CD4-positive, alpha-beta T cell treated with Interleukin-1 beta for 1 hour (primary cell): ENCODE results near the gene MFN1.

ENCODE experiments used
- DNase-seq, 2 donors: peaks; one replicate each; pipeline ENCODE4 v3.0.0-alpha.2; 2020 to 2022

MFN1 gene

DNA sequence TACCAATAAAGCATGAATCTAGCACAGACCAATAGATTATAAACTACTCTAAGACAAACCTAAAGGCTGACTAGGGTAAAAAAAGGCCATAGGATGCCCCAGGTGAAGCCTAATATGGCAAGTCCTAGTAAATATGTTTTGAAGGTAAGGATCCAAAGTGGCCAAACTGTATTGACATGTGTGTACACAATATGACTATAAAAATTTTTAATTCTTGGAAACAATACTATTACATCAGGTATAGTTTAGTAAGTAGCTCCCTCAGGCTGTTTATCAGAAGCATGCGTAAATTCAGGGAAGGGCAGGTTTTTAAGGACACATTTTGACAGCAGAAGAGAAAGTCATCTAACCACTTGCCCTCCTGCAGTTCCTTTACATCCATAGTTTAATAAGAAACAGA lies 84.9 kb downstream of the MFN1 start:
- DNase-seq = no peak

GRCh38 chr3:179436517-179436916 lies 89.0 kb downstream of the MFN1 start:
- DNase-seq = no peak

DNA sequence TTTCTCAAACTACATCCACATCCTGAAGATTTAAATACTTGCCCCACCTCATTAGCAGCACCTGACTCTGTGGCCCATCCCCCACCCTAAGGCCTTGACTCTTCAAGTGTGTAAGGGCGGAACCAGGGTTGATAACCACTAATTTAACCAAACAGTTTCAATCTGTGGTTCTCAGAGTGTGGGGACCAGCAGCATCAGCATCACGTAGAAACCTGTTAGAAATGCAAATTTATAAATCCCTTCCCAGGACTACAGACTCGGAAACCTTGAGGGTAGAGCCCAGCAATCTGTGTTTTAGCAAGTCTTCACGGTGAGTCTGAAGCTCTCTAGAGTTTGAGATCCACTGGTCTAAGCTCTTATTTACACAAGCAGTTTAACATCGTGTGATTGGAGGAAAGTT lies 91.3 kb downstream of the MFN1 start:
- DNase-seq = peak in 1 of 2 donors; percentile 76
